Measurements from ENCODE around the gene CMTM3. TPM values are rescaled to one million over a fixed set of nuclear protein-coding genes. Genes with fewer than 3 reads are reported as not detected.

CMTM3 gene
- total and polyA plus RNA-seq, 9 of the 15 experiments (the other 6 are each of a cell fraction or from before 2014, with no cell fraction given), result 4.6 to 33.4 (median 17.5) TPM

DNA sequence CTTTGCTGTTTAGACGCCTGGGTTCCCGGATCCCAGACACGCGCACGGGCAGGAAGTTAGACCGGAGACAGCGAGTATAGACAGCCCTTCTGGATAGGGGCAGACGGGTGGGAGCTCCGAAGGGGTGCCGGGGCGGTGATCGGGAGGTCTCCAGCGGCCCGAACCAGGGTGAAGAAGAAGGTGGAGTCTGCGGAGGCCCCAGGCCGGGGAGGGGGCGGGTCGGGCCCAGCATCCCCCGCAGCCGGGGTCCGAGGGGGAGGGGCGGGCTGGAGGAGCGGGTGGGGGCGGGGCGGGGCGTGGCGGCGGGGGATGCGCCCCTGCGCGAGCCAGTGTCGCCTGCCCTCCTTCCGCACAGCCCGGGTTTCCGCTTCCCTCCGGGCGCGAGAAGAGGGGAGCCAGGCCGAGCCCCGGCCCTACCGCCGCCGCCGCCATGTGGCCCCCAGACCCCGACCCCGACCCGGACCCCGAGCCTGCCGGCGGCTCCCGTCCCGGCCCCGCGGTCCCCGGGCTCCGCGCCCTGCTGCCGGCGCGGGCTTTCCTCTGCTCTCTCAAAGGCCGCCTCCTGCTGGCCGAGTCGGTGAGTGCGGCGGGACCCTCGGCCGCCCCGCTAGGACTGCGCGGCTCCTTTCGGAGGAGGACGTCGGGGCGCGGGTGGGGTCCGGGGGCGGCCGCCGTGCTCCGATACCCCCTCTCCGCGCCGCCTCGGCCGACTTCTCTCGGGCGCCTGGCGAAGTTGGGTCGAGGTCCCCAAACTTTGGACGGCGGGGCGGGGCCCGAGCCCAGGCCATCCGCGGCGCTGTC, at the start of gene CMTM3 (continued):
- TF ChIP-seq, protein P1, sequence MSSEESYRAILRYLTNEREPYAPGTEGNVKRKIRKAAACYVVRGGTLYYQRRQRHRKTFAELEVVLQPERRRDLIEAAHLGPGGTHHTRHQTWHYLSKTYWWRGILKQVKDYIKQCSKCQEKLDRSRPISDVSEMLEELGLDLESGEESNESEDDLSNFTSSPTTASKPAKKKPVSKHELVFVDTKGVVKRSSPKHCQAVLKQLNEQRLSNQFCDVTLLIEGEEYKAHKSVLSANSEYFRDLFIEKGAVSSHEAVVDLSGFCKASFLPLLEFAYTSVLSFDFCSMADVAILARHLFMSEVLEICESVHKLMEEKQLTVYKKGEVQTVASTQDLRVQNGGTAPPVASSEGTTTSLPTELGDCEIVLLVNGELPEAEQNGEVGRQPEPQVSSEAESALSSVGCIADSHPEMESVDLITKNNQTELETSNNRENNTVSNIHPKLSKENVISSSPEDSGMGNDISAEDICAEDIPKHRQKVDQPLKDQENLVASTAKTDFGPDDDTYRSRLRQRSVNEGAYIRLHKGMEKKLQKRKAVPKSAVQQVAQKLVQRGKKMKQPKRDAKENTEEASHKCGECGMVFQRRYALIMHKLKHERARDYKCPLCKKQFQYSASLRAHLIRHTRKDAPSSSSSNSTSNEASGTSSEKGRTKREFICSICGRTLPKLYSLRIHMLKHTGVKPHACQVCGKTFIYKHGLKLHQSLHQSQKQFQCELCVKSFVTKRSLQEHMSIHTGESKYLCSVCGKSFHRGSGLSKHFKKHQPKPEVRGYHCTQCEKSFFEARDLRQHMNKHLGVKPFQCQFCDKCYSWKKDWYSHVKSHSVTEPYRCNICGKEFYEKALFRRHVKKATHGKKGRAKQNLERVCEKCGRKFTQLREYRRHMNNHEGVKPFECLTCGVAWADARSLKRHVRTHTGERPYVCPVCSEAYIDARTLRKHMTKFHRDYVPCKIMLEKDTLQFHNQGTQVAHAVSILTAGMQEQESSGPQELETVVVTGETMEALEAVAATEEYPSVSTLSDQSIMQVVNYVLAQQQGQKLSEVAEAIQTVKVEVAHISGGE (CRISPR knock-in tag; IDR thresholded peaks at IDR 0.05), result peak in 2 of 3 experiments; percentile 24 to 87; a peak in 2 of 6 replicates
- TF ChIP-seq BHLHE40 (IDR thresholded peaks at IDR 0.05; ENCODE audit: low read length) (no peak), SRSF9 (IDR thresholded peaks at IDR 0.05; ENCODE audit: borderline replicate concordance, low read depth, low read length) (no peak), TAF1 (IDR thresholded peaks at IDR 0.05; ENCODE audit: control insufficient read depth, extremely low read depth, insufficient read depth, low read length, severe bottlenecking) (peak; percentile 45), ZNF316 (IDR thresholded peaks at IDR 0.05) (no peak), ZNF124 (CRISPR knock-in tag; IDR thresholded peaks at IDR 0.05) (no peak), MEIS2 (IDR thresholded peaks at IDR 0.05; ENCODE audit: partially characterized antibody) (no peak), ZC3H11A (IDR thresholded peaks at IDR 0.05; ENCODE audit: low read depth, low read length) (no peak), CREBBP (IDR thresholded peaks at IDR 0.05; ENCODE audit: low read depth, low read length) (no peak), KDM1A (IDR thresholded peaks at IDR 0.05) (no peak), RNF2 (IDR thresholded peaks at IDR 0.05) (no peak), KAT8 (IDR thresholded peaks at IDR 0.05; ENCODE audit: low read depth) (no peak), BRCA1 (IDR thresholded peaks at IDR 0.05) (no peak), BRCA1 (CRISPR knock-in tag; IDR thresholded peaks at IDR 0.05) (no peak), RUNX1 (IDR thresholded peaks at IDR 0.05; ENCODE audit: low read depth) (no peak)
- TF ChIP-seq, protein P2, sequence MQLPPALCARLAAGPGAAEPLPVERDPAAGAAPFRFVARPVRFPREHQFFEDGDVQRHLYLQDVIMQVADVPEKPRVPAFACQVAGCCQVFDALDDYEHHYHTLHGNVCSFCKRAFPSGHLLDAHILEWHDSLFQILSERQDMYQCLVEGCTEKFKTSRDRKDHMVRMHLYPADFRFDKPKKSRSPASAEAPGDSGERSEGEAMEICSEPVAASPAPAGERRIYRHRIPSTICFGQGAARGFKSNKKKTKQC (CRISPR knock-in tag; IDR thresholded peaks at IDR 0.05), result no peak
- TF ChIP-seq, protein P3, sequence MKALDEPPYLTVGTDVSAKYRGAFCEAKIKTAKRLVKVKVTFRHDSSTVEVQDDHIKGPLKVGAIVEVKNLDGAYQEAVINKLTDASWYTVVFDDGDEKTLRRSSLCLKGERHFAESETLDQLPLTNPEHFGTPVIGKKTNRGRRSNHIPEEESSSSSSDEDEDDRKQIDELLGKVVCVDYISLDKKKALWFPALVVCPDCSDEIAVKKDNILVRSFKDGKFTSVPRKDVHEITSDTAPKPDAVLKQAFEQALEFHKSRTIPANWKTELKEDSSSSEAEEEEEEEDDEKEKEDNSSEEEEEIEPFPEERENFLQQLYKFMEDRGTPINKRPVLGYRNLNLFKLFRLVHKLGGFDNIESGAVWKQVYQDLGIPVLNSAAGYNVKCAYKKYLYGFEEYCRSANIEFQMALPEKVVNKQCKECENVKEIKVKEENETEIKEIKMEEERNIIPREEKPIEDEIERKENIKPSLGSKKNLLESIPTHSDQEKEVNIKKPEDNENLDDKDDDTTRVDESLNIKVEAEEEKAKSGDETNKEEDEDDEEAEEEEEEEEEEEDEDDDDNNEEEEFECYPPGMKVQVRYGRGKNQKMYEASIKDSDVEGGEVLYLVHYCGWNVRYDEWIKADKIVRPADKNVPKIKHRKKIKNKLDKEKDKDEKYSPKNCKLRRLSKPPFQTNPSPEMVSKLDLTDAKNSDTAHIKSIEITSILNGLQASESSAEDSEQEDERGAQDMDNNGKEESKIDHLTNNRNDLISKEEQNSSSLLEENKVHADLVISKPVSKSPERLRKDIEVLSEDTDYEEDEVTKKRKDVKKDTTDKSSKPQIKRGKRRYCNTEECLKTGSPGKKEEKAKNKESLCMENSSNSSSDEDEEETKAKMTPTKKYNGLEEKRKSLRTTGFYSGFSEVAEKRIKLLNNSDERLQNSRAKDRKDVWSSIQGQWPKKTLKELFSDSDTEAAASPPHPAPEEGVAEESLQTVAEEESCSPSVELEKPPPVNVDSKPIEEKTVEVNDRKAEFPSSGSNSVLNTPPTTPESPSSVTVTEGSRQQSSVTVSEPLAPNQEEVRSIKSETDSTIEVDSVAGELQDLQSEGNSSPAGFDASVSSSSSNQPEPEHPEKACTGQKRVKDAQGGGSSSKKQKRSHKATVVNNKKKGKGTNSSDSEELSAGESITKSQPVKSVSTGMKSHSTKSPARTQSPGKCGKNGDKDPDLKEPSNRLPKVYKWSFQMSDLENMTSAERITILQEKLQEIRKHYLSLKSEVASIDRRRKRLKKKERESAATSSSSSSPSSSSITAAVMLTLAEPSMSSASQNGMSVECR (CRISPR knock-in tag; IDR thresholded peaks at IDR 0.05), result 0 out of 2 replicates have a peak, but pooled peaks have one; percentile 17
- TF ChIP-seq, protein P4, sequence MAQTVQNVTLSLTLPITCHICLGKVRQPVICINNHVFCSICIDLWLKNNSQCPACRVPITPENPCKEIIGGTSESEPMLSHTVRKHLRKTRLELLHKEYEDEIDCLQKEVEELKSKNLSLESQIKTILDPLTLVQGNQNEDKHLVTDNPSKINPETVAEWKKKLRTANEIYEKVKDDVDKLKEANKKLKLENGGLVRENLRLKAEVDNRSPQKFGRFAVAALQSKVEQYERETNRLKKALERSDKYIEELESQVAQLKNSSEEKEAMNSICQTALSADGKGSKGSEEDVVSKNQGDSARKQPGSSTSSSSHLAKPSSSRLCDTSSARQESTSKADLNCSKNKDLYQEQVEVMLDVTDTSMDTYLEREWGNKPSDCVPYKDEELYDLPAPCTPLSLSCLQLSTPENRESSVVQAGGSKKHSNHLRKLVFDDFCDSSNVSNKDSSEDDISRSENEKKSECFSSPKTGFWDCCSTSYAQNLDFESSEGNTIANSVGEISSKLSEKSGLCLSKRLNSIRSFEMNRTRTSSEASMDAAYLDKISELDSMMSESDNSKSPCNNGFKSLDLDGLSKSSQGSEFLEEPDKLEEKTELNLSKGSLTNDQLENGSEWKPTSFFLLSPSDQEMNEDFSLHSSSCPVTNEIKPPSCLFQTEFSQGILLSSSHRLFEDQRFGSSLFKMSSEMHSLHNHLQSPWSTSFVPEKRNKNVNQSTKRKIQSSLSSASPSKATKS (CRISPR knock-in tag; IDR thresholded peaks at IDR 0.05), result no peak
